Mammary epithelial cell (primary cell): Measurements from ENCODE around the gene CKB.

Source experiments
- EZH2 ChIP-seq: IDR thresholded peaks from 2 replicates; pipeline ENCODE4 v1.6.1; 2012; ENCODE audit warnings: low read length, inconsistent platforms, borderline replicate concordance
- TF ChIP-seq, protein P1 (sequence below), 2 donors: IDR thresholded peaks in 1 of 2; conservative IDR thresholded peaks in 1 of 2; 2 replicates each; pipeline ENCODE4 v1.5.1; 2011 to 2012; ENCODE audit warnings: inconsistent platforms in 2 of 2, low read length in 2 of 2, mild to moderate bottlenecking in 2 of 2, control low read depth in 1 of 2, low read depth in 1 of 2; ENCODE audit not compliant: insufficient read depth in 1 of 2; ENCODE audit errors: extremely low read depth in 1 of 2

DNA sequence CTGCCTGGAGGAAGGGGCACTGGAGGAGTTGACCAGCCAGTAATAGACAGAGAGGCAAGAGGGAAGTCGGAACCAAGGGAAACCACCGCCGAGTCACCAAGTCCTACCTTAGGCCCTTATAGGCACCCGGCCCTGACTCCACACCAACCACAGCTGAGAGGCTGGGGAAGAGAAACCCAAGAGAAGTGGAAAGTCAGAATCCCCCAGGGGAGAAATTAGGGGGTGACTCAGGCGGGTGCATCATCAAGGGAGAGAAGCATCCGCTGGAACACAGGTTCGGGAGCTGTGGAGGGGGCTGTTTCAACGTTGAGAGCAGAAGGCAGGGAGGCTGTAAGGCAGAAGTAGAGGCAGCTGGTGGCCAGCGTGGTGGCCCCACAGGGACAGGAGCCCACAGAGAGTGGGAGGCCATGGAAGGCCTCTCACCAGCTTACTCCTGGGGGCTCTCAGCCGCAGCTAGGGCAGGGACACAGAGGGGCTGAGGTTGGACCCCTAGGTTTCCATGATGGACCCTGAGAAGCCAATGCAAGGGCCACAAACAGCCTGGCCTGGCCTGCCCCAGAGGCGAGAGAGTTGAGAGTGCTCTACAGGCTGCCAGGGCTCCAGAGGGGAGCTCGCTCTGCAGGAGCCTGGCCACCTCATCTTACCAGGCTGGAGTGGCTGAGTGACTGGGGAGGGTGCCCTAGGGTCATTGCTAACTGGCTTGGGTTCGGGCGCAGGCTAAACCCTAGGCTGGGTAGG is 4.9 kb upstream of the CKB start:
- TF ChIP-seq, protein P1, sequence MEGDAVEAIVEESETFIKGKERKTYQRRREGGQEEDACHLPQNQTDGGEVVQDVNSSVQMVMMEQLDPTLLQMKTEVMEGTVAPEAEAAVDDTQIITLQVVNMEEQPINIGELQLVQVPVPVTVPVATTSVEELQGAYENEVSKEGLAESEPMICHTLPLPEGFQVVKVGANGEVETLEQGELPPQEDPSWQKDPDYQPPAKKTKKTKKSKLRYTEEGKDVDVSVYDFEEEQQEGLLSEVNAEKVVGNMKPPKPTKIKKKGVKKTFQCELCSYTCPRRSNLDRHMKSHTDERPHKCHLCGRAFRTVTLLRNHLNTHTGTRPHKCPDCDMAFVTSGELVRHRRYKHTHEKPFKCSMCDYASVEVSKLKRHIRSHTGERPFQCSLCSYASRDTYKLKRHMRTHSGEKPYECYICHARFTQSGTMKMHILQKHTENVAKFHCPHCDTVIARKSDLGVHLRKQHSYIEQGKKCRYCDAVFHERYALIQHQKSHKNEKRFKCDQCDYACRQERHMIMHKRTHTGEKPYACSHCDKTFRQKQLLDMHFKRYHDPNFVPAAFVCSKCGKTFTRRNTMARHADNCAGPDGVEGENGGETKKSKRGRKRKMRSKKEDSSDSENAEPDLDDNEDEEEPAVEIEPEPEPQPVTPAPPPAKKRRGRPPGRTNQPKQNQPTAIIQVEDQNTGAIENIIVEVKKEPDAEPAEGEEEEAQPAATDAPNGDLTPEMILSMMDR (conservative IDR thresholded peaks at IDR 0.05 in 1 of 2, IDR thresholded peaks at IDR 0.05 in 1 of 2; ENCODE audit: extremely low read depth in 1 of 2, insufficient read depth in 1 of 2, low read depth in 1 of 2, low read length in 2 of 2): no peak
- TF ChIP-seq EZH2: no peak
